HepG2 (cell line): ENCODE results near the gene ZNF585A.

Experiments
- GABPB1 ChIP-seq: IDR thresholded peaks from 2 replicates; pipeline ENCODE4 v1.6.1; 2016; ENCODE audit warnings: mild to moderate bottlenecking, missing genetic modification reagents, moderate library complexity, missing compliant biosample characterization
- HDAC2 ChIP-seq: sonication (generic); formaldehyde crosslinking; IDR thresholded peaks from 2 replicates; pipeline ENCODE4 v1.4.0; 2020; ENCODE audit warnings: missing genetic modification reagents
- ZBTB7A ChIP-seq: sonication (generic); formaldehyde crosslinking; IDR thresholded peaks from 2 replicates; pipeline ENCODE4 v1.8.0; 2022; ENCODE audit warnings: mild to moderate bottlenecking, missing genetic modification reagents
- ZBTB8A ChIP-seq: sonication (generic); formaldehyde crosslinking; IDR thresholded peaks from 2 replicates; pipeline ENCODE4 v1.4.0; 2020; ENCODE audit warnings: mild to moderate bottlenecking, low read depth, missing genetic modification reagents, borderline replicate concordance

DNA sequence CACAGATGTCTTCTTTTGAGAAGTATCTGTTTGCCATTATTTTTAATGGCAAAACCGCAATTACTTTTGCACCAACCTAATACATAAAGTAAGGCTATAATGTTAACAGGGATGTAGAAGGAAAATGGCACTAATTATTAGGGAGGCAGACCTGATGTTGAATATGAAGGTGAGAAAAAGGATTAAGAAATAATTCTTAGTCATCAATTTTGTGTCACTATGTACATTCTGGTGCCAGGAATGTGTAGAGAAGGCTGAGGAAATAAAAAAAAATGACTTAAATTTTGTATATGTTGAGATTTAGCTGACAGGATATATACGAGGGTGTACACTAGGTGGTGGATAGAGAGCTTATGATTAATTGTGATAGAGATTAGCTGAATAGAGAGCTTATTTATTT, 25.3 kb upstream of the ZNF585A start:
- TF ChIP-seq HDAC2 (CRISPR knock-in tag) = no peak
- no peak for TF ChIP-seq GABPB1
- TF ChIP-seq ZBTB8A = no peak
- TF ChIP-seq ZBTB7A (CRISPR knock-in tag) = no peak
